Caco-2 (cell line): Measurements from ENCODE around the gene LHPP. TPM values are rescaled to one million over a fixed set of nuclear protein-coding genes. Genes with fewer than 3 reads are reported as not detected.

Experiments used
- BruUV-seq: library from RNA; stranded (reverse); fragments of 400-500 nt; replicated peaks from 2 replicates; lab custom pipeline; 2021; lab: Mats Ljungman, UMichigan
- CTCF ChIA-PET: fragments of 300-600 bp; sonication (Branson Sonifier 250); formaldehyde crosslinking; loops from one replicate; lab custom pipeline; 2022; ENCODE audit warnings: antibody characterized with exemption; lab: Charles Lee
- POLR2A ChIA-PET: fragments of 300-600 bp; sonication (Branson Sonifier 250); formaldehyde crosslinking; loops from one replicate; lab custom pipeline; 2022; ENCODE audit warnings: antibody characterized with exemption; lab: Charles Lee
- DNase-seq, 2 experiments: peaks; one replicate each; pipeline versions ENCODE4 v3.0.0 to v3.0.0-alpha.2; 2020 to 2022
- H3K27me3 ChIP-seq: replicated peaks from 2 replicates; pipeline ENCODE4 v1.6.0; 2011; ENCODE audit warnings: low read length; ENCODE audit not compliant: control insufficient read depth, insufficient read depth
- H3K36me3 ChIP-seq: 2 replicates; pipeline ENCODE4 v1.5.1; 2011; ENCODE audit warnings: low read length; ENCODE audit not compliant: control insufficient read depth, insufficient read depth
- H3K4me1 ChIP-seq: fragments of 250-450 bp; sonication (Bioruptor Pico); 2 replicates; pipeline ENCODE4 v1.5.1; 2020; ENCODE audit warnings: mild to moderate bottlenecking
- H3K4me3 ChIP-seq: 2 replicates; pipeline ENCODE4 v1.5.1; 2011; ENCODE audit warnings: low read depth, mild to moderate bottlenecking, control low read depth, low read length
- H3K9me3 ChIP-seq: fragments of 250-450 bp; sonication (Bioruptor Pico); 2 replicates; pipeline ENCODE4 v1.5.1; 2020; ENCODE audit warnings: mild to moderate bottlenecking, moderate library complexity
- H3K27ac Mint-ChIP-seq: one replicate; pipeline ENCODE4 v1.8.0; 2022; ENCODE audit warnings: mixed read lengths; ENCODE audit not compliant: unreplicated experiment
- H3K27me3 Mint-ChIP-seq: one replicate; pipeline ENCODE4 v1.8.0; 2022; ENCODE audit warnings: mixed read lengths; ENCODE audit not compliant: insufficient read depth, unreplicated experiment
- H3K36me3 Mint-ChIP-seq: one replicate; pipeline ENCODE4 v1.8.0; 2022; ENCODE audit warnings: mild to moderate bottlenecking, mixed read lengths; ENCODE audit not compliant: insufficient read depth, unreplicated experiment
- H3K4me1 Mint-ChIP-seq: one replicate; pipeline ENCODE4 v1.8.0; 2022; ENCODE audit warnings: low read depth, mixed read lengths; ENCODE audit not compliant: unreplicated experiment
- H3K4me3 Mint-ChIP-seq: one replicate; pipeline ENCODE4 v1.8.0; 2022; ENCODE audit warnings: mild to moderate bottlenecking, moderate library complexity, mixed read lengths; ENCODE audit not compliant: unreplicated experiment
- H3K9me3 Mint-ChIP-seq: one replicate; pipeline ENCODE4 v1.8.0; 2022; ENCODE audit warnings: mixed read lengths; ENCODE audit not compliant: unreplicated experiment
- CTCF ChIP-seq, 2 experiments: fragments of 200-600 bp in 1 of 2; IDR thresholded peaks; 1 replicate in 1 of 2; 2 replicates in 1 of 2; pipeline versions ENCODE4 v1.5.1 to v1.8.0; 2011 to 2022; ENCODE audit warnings: antibody characterized with exemption in 1 of 2, control low read depth in 1 of 2, inconsistent platforms in 1 of 2, low read depth in 1 of 2, low read length in 1 of 2, mild to moderate bottlenecking in 1 of 2, moderate library complexity in 1 of 2; ENCODE audit not compliant: insufficient read depth in 1 of 2, severe bottlenecking in 1 of 2, unreplicated experiment in 1 of 2
- intact Hi-C: fragments of 100-400 bp; cut with micrococcal nuclease; formaldehyde crosslinking; loops from one replicate; pipeline ENCODE4 v1.10.0; 2022; ENCODE audit not compliant: unreplicated experiment
- total RNA-seq: library from RNA; stranded (reverse); gene quantifications from 2 replicates; pipeline ENCODE4 v1.2.3, GENCODE V29; 2022

LHPP gene
- total RNA-seq, 1 experiment from 2014 or later = 15.9 TPM

GRCh38 chr10:124636271-124636995 is 174.8 kb downstream of the LHPP start:
- Mint-ChIP-seq H3K27me3 (no peaks in the 10 kb centered on the region), H3K9me3 (no peaks in the 10 kb centered on the region), H3K4me3 (no peak overlapping the region), H3K27ac (no peak overlapping the region), H3K36me3 (no peaks in the 10 kb centered on the region), H3K4me1 (no peaks in the 10 kb centered on the region)
- peak; percentile 7 to 30 for TF ChIP-seq CTCF (IDR thresholded peaks at IDR 0.05; ENCODE audit: insufficient read depth in 1 of 2, low read depth in 1 of 2, low read length in 1 of 2, severe bottlenecking in 1 of 2, unreplicated experiment in 1 of 2)
- H3K9me3 ChIP-seq = no peaks in the 10 kb centered on the region
- no peak for DNase-seq
- H3K4me3 ChIP-seq = no peak overlapping the region
- CTCF ChIA-PET = interaction anchor here (0.6 to 0.8 kb wide), 2 partner anchors 37 to 805 kb away, joined by 3 read pairs; no protein-coding TSS in a partner anchor
- intact Hi-C loops = no loop called here
- H3K36me3 ChIP-seq = no peaks in the 10 kb centered on the region; the same call in 1 of the 2 replicates
- H3K4me1 ChIP-seq = no peaks in the 10 kb centered on the region
- H3K27me3 ChIP-seq = no peaks in the 10 kb centered on the region
- no TSS peak for BruUV-seq
- POLR2A ChIA-PET = no interaction called here

- Histone ChIP-seq H3K9me3 (no peaks in the 10 kb centered on the region), H3K4me1 (no peaks in the 10 kb centered on the region), H3K4me3 (no peak overlapping the region), H3K27me3 (no peaks in the 10 kb centered on the region), H3K36me3 (no peaks in the 10 kb centered on the region; the same call in 1 of the 2 replicates)
- ChIA-PET POLR2A (no interaction called here), CTCF (no interaction called here)
- H3K36me3 Mint-ChIP-seq = no peaks in the 10 kb centered on the region
- no peak overlapping the region for H3K27ac Mint-ChIP-seq
- no peaks in the 10 kb centered on the region for H3K9me3 Mint-ChIP-seq
- H3K27me3 Mint-ChIP-seq = no peaks in the 10 kb centered on the region
- no peak for TF ChIP-seq CTCF (IDR thresholded peaks at IDR 0.05; ENCODE audit: insufficient read depth in 1 of 2, low read depth in 1 of 2, low read length in 1 of 2, severe bottlenecking in 1 of 2, unreplicated experiment in 1 of 2)
- DNase-seq = no peak
- H3K4me1 Mint-ChIP-seq = no peaks in the 10 kb centered on the region
- BruUV-seq = no TSS peak
- H3K4me3 Mint-ChIP-seq = no peak overlapping the region
- intact Hi-C loops = no loop called here
These were observed 175.6 kb downstream of the LHPP start for GRCh38 chr10:124637091-124637700.

DNA sequence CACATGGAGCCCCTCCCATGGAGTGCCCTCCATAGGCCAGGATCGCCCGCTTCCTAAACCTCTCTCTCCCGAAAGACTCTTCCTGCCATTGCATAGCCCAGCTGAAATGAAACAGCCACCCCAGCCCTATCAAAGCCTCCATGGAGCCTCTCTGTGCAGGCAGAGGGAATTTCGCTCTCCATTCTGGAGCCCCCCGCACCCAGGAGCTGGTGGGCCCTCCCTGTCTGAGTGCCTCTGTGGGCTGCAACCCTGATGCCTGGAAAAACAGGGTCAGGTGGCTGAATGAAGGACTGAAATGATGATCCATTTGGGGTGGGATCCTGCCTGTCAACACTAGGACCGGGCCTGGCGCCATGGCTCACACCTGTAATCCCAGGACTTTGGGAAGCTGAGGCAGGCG is 176.1 kb downstream of the LHPP start:
- BruUV-seq = no TSS peak
- CTCF ChIA-PET = no interaction called here
- no peak overlapping the region for H3K4me3 Mint-ChIP-seq
- no peaks in the 10 kb centered on the region for H3K36me3 Mint-ChIP-seq
- intact Hi-C loops = no loop called here
- H3K27me3 Mint-ChIP-seq = no peaks in the 10 kb centered on the region
- Histone ChIP-seq H3K27me3 (no peaks in the 10 kb centered on the region), H3K4me1 (no peaks in the 10 kb centered on the region), H3K9me3 (no peaks in the 10 kb centered on the region), H3K4me3 (no peak overlapping the region), H3K36me3 (no peaks in the 10 kb centered on the region; the same call in 1 of the 2 replicates)
- no peaks in the 10 kb centered on the region for H3K4me1 Mint-ChIP-seq
- TF ChIP-seq CTCF (IDR thresholded peaks at IDR 0.05; ENCODE audit: insufficient read depth in 1 of 2, low read depth in 1 of 2, low read length in 1 of 2, severe bottlenecking in 1 of 2, unreplicated experiment in 1 of 2) = no peak
- POLR2A ChIA-PET = no interaction called here
- H3K9me3 Mint-ChIP-seq = no peaks in the 10 kb centered on the region
- H3K27ac Mint-ChIP-seq = no peak overlapping the region
- no peak for DNase-seq
